ENCODE measurements around the gene AFF3.

The AFF3 gene

GRCh38 chr2:99880148-99880963, 262.0 kb downstream of the AFF3 start:
- no peak for DNase-seq (ENCODE audit: low read depth)

GRCh38 chr2:99879481-99879880, 262.9 kb downstream of the AFF3 start:
- no peak for DNase-seq (ENCODE audit: low read depth)

DNA sequence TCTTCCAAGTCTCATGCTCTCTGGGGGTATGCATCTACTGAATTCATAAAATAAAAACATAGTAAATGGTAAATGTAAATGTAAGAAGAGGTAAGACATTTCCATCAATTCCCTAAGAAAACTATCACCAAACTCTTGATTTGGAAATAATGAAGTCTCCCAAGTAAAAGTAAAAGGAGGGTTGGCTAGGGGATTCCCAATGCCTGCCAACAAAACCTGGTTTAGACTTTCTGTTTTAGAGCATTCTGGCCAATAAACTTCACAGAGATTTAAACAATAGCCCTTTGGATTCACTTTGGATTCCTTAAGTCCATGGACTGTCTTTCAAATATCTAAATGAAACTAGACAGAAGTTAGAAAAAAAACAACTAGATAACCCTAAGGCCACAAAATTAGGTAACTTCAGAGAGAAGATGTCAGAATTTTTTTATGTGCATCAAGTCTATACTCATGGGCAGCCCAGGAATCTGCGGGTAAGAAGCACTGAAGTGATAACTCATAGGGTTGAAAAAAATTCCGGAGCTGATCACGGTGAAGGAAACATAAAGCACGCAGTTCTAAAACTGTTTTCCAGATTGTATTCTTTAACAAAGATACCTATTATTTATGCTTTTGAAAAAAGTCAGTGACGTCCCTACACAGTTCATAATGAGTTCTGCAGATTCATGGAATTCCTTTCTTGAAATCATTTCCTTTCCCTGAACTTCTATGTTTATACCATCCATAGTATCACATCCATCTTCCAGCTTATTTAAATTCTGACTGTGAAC, 263.6 kb downstream of the AFF3 start:
- DNase-seq (ENCODE audit: low read depth), result no peak

- no peak for DNase-seq (ENCODE audit: low read depth)
These were observed 264.4 kb downstream of the AFF3 start for GRCh38 chr2:99877963-99878362.

DNA sequence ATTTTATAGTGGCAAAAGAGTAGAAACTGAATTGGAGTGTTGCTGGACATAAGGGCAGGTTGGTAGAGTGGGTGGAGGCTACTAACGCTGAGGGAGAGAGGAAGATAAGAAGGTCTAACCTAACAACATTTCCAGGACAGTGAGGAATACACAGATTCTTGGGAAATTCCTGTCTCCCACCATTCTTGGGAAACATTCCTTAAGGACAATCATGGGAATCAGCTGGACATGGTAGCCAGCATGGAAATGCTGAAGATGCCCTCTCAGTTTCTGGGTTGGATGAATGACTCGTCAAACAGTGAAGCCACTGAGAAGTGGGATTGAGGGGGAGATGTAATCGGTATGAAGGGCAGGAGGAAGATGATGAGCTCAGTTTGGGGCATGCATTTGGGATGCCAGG, 265.4 kb downstream of the AFF3 start:
- no peak for DNase-seq (ENCODE audit: low read depth)

DNA sequence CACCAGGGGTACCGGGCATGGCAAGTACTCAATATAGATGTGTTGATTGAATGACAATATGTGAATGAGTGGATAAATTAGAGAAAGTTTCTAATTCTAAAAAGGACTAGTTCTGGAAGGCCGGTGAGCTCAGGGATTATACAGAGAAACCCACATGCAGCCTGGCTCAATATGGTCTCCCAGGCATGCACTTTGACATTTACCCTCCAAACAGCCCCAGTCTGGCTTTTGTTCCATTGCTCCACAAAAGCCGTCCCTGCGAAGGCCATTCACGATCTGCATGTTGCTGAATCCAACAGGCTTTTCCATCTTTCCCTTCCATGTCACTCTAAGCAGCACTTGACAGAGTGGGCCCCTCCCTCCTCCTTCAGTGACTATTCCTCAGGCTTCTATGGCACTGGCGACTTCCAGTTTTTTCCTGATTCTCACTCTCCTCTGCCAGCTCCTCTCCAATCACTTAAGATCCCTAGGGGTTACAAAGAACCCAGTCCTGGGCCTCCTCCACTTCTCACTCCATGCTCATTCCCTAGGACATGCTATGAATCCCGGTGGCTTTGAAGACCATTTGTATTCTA, 266.7 kb downstream of the AFF3 start:
- no peak for DNase-seq (ENCODE audit: low read depth)

- DNase-seq (ENCODE audit: low read depth), result no peak
These were observed 274.1 kb downstream of the AFF3 start for GRCh38 chr2:99868260-99868659.

DNA sequence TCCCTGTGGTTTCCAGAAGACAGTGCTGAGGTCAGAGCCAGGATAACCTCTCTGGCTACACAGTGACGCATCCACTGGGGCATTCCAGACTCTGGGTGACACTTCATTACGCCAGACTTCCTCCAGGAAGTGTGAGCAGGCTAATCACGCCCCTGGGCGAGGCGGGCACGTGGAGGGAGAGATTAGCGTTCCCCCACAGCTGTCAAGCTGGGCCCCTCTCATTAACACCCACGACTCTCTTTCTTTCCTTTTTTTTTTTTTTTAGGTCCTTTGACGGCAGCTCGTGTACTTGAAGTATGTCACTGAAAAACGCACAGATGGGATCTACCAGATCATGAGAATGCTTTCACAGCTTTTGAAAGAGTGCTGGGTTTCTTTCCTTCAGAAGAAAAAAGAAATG, 274.6 kb downstream of the AFF3 start:
- no peak for DNase-seq (ENCODE audit: low read depth)

GRCh38 chr2:99865818-99866676, 276.3 kb downstream of the AFF3 start:
- DNase-seq (ENCODE audit: low read depth), result no peak

DNA sequence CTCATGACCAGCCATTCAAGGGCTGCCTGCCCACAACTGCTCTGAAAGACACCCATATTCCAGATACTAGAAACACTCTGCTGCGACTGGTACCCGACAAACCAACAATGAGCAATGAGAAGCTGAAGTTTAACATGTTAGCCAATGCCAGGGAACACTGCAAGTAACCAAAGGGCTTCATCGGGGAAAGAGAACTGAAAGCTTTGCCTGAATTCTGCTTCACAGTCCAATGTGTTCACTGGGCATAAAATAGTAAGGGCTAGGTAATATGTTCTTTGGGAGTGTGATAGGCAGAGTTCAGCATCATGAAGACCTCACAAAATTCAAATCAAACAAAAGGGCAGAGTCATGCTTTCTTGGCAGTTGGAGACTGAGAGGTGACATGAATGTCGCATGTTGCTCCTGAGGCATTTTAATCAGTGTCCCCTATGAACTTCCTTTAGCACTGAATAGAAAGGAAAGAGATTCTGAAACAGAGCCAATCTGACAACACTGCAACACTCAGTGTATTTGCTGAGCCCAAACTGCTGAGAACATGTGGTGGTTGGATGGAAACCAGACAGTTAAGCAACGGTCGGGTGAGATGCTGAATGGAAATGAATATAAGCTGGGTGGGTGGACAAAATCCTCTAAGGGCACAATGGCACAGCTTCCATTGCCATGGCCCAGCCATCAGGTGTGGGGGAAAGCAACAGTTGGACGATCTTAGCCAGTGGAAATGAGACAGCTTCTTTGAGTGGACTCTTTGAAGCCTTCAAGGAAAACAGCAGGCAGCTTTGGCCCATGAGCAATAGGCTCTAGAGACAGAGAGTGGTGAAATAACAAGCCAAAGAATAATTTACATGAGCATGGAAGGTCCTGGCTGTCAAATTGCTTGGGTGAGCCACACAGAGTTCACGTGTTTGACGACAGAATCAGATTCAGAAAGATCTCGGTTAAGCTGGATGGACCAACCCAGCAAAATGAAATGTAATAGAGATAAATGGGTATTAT, 277.5 kb downstream of the AFF3 start:
- no peak for DNase-seq (ENCODE audit: low read depth)

- no peak for DNase-seq (ENCODE audit: low read depth)
These were observed 278.5 kb downstream of the AFF3 start for GRCh38 chr2:99863903-99864270.

DNA sequence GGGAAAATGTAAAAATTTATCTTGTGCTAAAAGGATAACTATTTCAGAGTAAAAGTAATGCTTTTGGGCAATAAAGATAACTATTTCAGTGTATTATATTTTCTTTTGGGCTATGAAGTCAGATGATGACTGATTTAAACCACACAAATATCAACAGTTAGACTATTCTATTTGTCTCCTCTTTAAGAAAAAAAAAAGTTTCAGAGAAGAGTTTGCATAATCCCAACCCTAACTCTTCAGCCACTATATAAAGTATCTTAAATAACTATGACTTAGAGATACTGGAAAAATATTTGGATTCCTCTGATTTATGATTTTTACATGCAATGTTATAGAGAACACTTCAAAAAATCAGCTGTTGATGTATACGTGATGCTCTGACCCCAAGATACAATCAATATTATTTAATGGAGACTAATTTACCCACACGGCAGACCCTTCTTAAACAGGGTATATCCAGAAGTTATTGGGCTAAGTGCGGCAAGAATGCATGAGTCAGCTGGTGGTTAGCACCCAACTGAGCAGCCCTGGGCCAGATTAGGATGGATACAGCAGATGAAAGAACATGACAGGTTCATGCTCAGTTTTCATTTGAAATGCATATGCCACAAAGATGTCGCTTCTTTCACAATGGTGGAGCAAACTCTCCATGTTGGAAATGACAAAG, 279.0 kb downstream of the AFF3 start:
- DNase-seq (ENCODE audit: low read depth), result no peak

DNA sequence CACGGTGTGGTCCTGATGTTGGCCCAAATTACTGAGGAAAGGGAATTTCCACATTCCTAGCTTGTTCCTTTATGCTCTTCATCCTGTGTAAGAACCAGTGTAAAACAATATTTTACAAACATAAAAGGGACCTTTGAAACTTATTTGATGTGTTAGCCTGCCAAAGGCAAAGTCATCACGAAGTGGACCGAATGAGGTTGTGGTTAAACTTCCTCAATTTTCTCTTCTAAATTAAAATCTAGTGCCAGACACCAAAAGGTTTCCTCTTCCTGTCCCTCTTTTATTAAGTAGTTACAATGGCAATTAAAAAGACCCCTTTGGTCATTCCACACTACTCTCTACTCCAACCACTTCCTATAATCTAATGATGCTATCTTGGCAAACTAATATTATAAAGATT, 279.8 kb downstream of the AFF3 start:
- no peak for DNase-seq (ENCODE audit: low read depth)

DNA sequence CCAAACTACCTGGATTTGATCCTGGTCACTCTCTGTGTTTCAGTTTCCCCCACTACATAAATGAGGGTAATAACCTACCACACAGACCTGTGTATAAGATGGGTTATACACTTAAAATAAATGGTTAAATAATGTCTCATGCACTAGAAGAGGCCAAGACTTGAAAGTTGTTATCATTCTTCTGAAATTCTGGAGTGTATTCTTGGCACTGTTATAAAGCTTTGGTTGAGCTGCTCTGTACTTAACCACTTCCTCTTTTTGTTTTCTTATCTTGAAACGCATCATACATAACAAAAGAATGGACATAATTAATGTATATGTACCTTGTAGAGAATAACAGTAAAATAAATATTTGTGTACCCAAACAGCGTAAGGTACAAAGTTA, 281.0 kb downstream of the AFF3 start:
- no peak for DNase-seq (ENCODE audit: low read depth)

DNA sequence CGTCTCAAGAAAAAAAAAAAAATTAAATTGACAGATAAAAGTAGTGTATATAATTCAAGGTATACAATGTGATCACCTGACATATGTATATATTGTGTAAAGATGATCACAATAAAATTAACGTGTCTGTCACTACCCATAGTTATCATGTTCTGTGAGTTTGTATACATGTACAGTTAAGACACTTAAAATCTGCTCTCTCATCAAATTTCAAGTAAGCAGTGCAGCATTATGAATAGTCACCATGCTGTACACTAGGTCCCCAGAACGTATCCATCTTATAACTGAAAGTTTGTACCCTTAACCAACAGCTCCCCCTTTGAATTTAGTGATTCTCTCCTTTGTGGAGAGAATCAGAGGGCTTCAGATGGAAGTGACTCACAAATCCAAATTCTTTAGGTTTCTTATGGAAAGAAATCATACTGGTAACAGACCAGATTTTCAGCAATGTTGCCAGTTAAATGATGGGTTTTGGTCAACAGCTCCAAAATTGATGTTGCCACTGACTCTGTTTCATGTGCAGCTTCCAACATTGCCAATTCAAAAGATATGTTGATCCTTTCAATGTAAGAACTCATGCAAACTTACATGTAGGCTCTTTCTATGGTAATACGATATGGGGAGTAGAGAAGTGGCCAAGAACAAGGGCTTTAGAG, 281.5 kb downstream of the AFF3 start:
- DNase-seq (ENCODE audit: low read depth), result no peak

GRCh38 chr2:99858951-99859596, 283.3 kb downstream of the AFF3 start:
- no peak for DNase-seq (ENCODE audit: low read depth)

DNA sequence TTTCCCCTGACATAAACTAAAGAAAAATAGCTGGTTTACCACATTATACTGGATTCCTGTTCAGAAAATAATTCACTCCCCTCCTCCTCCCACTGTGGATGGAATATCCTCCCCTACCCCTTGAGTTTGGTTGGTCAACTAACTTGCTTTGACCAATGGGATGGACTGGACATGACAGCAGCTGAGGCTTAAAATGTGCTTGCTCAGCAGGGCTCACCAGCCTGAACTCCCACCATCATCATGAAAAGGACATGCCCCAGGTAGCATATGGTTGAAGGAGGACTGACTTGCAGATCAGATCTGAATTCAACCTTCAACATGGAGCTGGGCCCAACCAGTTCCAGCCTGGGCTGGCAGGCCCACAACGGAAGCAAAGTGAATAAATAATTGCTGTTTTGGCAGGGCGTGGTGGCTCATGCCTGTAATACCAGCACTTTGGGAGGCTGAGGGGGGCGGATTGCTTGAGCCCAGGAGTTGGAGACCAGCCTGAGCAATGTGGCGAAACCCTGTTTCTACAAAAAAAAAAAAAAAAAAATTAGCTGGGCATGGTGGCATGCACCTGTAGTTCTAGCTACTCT, 284.4 kb downstream of the AFF3 start:
- no peak for DNase-seq (ENCODE audit: low read depth)

GRCh38 chr2:99857372-99857771, 285.0 kb downstream of the AFF3 start:
- no peak for DNase-seq (ENCODE audit: low read depth)

- DNase-seq (ENCODE audit: low read depth), result no peak
These were observed 286.3 kb downstream of the AFF3 start for GRCh38 chr2:99856119-99856518.

Measured in stimulated activated CD8-positive, alpha-beta memory T cell treated with anti-CD3 and anti-CD28 coated beads, Interleukin-12 subunit alpha, Interleukin-12 subunit beta, amount 100 ng/mL, for 4 hours (primary cell).